Hematopoietic multipotent progenitor cell treated with erythropoietin and hydrocortisone succinate and interleukin-3 and kit ligand, for 15 days (in vitro differentiated cells): ENCODE results near the gene ATP11C.
"Not testable (repeated sequence)": the region's sequence is repeated elsewhere in the genome, so short reads cannot be mapped to it uniquely, and the experiment has no call there.

Experiments used
- DNase-seq: peaks from one replicate; pipeline ENCODE4 v3.0.0-alpha.2; 2015; ENCODE audit warnings: low spot score

Gene ATP11C

DNA sequence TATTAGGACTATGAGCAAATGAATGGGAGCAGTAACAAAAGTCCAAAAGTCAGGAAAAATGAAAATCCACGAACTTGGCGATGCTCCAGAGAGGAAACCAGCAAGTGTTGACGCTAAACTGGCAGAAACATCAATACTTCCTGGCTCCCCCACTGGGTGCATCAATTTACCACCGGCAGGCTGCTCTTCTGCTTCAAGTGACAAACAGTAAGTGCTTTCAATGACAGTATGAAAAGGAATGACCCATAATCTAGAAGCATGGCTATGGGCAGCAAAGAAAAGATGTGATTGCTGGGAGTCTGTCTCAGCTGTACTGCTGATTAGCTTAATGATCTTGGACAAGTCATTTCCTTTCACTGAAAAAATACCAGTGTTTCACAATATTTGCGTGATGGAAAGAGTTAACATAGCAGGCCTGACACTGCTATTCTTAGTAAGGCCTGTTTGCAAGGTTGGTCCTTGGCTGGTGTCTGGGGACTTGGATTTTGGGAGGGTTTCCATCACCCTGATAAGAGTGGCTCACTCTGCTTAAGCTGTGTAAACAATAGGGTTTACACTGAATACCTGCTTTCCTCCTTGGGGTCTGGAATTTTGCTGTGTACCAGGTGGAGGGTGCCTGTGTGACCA is 8.7 kb downstream of the ATP11C start:
- DNase-seq, result no peak

DNA sequence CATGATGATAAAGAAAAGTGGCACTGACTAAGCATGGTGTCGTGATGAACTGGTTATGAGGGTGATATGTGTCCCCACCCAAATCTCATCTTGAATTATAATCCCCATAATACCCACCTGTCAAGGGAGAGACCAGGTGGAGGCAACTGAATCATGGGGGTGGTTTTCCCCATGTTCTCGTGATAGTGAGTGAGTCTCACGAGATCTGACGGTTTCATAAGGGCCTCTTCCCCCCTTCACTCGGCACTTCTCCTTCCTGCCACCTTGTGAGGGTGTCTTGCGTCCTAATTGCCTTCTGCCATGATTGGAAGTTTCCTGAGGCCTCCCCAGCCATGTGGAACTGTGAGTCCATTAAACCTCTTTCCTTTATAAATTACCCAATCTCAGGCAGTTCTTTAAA is 11.7 kb downstream of the ATP11C start:
- DNase-seq, result not testable (repeated sequence)

- DNase-seq, result peak; percentile 6
These were observed 12.5 kb downstream of the ATP11C start for GRCh38 chrX:139920316-139920715.

GRCh38 chrX:139914421-139914820 is 18.4 kb downstream of the ATP11C start:
- no peak for DNase-seq

GRCh38 chrX:139909712-139910111 is 23.1 kb downstream of the ATP11C start:
- DNase-seq, result no peak

DNA sequence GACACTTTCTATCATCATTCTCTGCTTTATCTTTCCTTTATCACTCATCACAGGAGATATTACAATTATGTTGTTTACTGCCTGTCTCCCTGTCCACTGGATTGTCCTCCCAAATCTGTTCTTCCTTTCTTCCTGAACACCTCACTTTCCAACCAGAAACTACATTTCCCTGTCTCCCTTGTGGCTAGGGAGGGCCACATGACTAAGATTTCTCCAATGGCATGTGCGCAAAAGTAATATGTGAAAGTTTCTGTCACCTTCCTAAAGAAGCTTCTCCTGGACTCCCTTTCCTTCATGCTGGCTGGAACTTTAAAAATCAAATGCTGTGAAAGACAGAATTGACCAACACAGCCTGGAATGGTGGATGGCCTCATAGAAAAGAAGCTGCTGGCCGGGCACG is 25.8 kb downstream of the ATP11C start:
- no peak for DNase-seq

DNA sequence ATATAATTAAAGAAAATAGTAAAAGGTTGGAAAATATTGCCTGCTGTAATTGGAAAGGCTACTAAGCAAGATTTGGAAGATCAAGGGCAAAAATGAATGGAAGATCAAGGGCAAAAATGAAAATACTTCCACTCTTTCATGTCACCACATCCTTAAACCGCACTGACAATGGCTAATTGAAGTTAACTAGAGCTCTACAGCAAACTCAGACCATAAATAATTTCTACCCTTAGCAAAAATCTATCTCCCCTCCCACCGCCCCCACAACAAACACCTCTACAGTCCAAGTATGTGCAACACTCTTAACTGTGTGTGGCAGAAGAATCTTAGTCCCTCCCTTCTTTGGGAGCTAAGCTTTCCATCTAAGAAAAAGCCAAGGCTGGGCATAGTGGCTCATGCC is 27.1 kb downstream of the ATP11C start:
- DNase-seq, result no peak

GRCh38 chrX:139905051-139905450 is 27.8 kb downstream of the ATP11C start:
- DNase-seq, result no peak

DNA sequence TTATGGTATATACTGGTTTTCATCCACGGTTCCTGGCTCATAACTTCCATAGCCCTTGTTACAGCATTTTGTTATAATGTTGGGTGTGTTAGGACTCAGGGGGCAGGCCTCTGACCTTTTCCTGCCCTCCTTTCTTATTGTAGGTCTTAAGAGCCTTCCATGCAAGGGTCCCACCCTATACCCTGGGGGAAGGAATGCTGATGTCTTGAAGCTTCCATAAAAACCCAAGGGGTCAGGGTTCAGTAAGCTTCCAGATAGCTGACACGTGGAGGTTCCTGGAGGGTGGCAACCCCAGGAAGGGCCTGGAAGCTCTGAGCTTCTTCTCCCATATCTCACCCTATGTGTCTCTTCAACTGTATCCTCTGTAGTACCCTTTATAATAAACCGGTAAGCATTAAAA is 29.6 kb downstream of the ATP11C start:
- DNase-seq, result no peak

DNA sequence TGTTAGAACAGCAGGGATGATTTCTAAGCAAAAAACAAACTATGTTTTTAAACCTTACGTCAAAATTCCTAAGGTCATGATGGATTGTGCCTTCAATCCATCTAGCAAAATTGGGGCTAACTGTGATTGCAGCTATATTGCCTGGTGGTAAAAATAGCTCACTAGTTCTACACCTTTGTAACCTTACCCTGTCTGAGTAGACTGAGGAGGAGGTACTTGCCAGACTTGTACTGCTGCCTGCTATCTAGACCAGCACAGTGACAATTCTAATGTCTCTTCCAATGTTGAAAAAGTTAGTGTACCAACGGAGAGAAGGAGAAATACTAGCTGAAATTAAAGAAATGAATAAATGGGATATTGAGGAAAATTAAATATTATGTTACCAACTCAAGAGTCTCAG is 30.3 kb downstream of the ATP11C start:
- no peak for DNase-seq

DNA sequence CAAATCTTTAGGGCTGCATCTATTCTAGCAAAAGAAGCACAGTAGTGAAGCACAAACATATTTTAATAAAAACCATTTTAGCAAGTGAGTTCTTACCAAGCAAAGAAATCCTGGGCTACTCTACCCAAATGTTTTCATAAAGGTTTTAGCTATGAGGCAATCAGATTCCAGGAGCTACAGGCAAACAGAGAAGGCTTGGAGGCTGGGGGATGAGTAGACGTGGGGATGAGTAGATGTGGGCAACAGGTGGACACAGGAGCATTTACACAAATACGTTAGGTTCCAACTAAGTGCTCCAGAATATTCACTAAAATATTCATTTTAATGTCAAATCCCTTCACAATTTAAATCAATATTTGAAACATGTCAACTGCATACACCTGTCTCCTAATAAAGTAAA is 34.5 kb downstream of the ATP11C start:
- no peak for DNase-seq

GRCh38 chrX:139892512-139892911 is 40.3 kb downstream of the ATP11C start:
- DNase-seq, result no peak

GRCh38 chrX:139890991-139891700 is 41.7 kb downstream of the ATP11C start:
- DNase-seq, result no peak

GRCh38 chrX:139889760-139890159 is 43.1 kb downstream of the ATP11C start:
- no peak for DNase-seq

GRCh38 chrX:139883984-139884383 is 48.9 kb downstream of the ATP11C start:
- DNase-seq, result no peak

GRCh38 chrX:139882299-139882698 is 50.6 kb downstream of the ATP11C start:
- no peak for DNase-seq

GRCh38 chrX:139881572-139881971 is 51.3 kb downstream of the ATP11C start:
- no peak for DNase-seq

DNA sequence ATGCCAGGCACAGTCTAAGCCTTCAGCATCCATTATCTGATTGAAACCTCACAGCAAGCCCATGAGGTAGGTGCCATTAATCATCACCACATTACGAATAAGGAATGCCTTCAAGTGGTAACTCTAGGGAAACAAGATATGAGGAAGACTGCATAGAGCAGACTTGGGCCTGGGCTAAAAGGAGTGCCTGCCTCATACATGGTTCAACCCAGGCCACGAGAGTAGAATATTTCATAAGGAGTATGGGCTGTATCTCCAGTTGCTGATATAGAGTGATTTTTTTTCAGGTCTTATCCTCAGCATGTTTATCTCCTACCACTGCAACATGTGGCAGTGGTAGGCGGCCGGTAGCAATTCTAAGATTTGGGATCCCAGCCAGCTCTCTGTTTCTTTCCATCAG is 51.7 kb downstream of the ATP11C start:
- no peak for DNase-seq

- no peak for DNase-seq
These were observed 55.0 kb downstream of the ATP11C start for GRCh38 chrX:139877710-139878414.

DNA sequence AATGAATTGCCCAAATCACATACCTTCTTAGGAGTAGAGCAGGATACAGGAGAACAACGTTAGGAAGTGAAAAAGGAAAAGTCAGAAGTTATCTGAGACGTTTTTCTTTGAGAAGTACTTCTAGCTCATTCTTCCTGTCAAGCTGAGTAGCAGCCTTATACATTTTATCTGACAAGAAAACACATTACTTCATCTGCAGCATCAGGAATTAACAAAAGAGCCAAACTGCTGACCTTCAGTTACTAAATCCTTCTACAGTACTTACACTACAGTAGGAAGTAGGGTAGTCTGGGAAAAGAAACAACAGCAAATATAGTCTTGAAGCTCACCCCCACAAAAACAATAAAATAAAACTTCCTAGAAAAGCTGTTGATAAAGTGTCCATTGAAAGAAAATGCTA is 57.0 kb downstream of the ATP11C start:
- DNase-seq, result no peak

- no peak for DNase-seq
These were observed 63.1 kb downstream of the ATP11C start for GRCh38 chrX:139869796-139870195.

DNA sequence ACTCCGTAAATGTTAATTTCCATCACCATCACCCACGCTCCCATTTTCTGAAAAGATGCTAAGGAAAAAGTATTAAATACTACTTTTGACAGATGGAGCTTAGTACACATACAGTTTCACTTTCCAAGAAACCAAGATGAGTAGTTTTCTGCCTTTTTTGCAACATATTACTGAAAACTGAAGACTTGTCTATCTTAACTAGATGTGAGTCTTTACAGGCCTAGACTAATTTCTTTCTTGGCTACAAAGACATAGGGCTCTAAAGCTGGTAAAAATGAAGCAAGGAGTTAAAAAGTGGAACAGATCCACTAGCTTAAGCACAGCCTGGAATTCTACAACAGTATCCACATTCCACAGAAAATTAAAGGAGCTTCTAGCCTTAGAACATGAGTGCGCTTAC is 68.2 kb downstream of the ATP11C start:
- no peak for DNase-seq

- no peak for DNase-seq
These were observed 70.6 kb downstream of the ATP11C start for GRCh38 chrX:139862208-139862607.
